HG03521 (cell line): ENCODE measurements around the gene FNIP2.
"Not testable (repeated sequence)": the region's sequence is repeated elsewhere in the genome, so short reads cannot be mapped to it uniquely, and the experiment has no call there.

Experiments used
- ATAC-seq: cut with Tn5 transposase; IDR thresholded peaks from one replicate; pipeline ENCODE4 v1.9.1; 2021; ENCODE audit warnings: mild to moderate bottlenecking, moderate library complexity; ENCODE audit not compliant: unreplicated experiment

FNIP2 gene

GRCh38 chr4:158948071-158948470 is 179.2 kb downstream of the FNIP2 start:
- ATAC-seq, result no peak

DNA sequence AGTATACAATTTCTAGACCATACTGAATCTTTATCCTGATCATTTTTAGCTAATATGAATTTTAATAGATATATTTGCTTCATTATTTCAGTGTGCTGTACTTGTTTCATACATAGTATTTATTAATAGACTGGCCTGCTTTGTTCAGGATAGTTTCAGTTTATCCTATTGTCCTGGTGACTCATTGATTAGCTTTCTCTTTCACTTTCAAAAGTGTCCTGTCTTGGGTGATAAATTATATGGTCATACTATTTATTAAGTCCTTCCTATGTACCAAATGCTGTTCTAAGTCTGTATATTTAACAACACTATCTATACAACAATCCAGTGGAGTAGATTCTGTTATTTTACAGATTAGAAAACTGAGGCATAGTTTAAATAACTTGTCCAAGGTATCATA is 180.3 kb downstream of the FNIP2 start:
- ATAC-seq, result no peak

GRCh38 chr4:158952221-158952774 is 183.5 kb downstream of the FNIP2 start:
- not testable (repeated sequence) for ATAC-seq

GRCh38 chr4:158956345-158956744 is 187.5 kb downstream of the FNIP2 start:
- ATAC-seq, result not testable (repeated sequence)

- ATAC-seq, result not testable (repeated sequence)
Observed at GRCh38 chr4:158956918-158957317, 188.1 kb downstream of the FNIP2 start.
